Ovary (tissue), 9 donors: ENCODE measurements around the gene SIL1. TPM values are rescaled to one million over a fixed set of nuclear protein-coding genes. Genes with fewer than 3 reads are reported as not detected.

Source experiments
- DNase-seq, 5 donors: peaks; one replicate each; pipeline ENCODE4 v3.0.0-alpha.2; 2019 to 2020
- H3K27ac ChIP-seq, 2 donors: fragments of 200-600 bp; one replicate each; pipeline versions ENCODE4 v1.5.1 to v1.8.0; 2019 to 2022
- H3K27me3 ChIP-seq: fragments of 200-600 bp; one replicate; pipeline ENCODE4 v1.8.0; 2022
- H3K36me3 ChIP-seq: fragments of 200-600 bp; sonication (generic); one replicate; pipeline ENCODE4 v1.5.1; 2019
- H3K4me1 ChIP-seq: one replicate; pipeline ENCODE4 v1.8.1; 2013; ENCODE audit warnings: mild to moderate bottlenecking, moderate library complexity; ENCODE audit not compliant: insufficient read depth
- H3K4me3 ChIP-seq: fragments of 200-600 bp; sonication (generic); one replicate; pipeline ENCODE4 v1.5.1; 2017
- H3K9me3 ChIP-seq, 2 donors: fragments of 200-600 bp in 1 of 2; sonication (generic) in 1 of 2; one replicate each; pipeline versions ENCODE4 v1.5.1 to v1.8.1; 2013 to 2019; ENCODE audit warnings: mild to moderate bottlenecking in 1 of 2, moderate library complexity in 1 of 2
- CTCF ChIP-seq, 3 donors: fragments of 450-650 bp in 2 of 3; fragments of 200-600 bp in 1 of 3; IDR thresholded peaks; one replicate each; pipeline versions ENCODE4 v1.5.1 to v1.8.0; 2016 to 2022; ENCODE audit warnings: antibody characterized with exemption in 3 of 3, mild to moderate bottlenecking in 1 of 3
- EP300 ChIP-seq: sonication (generic); formaldehyde crosslinking; IDR thresholded peaks from one replicate; pipeline ENCODE4 v1.6.1; 2017; ENCODE audit warnings: antibody characterized with exemption
- POLR2A ChIP-seq: fragments of 450-650 bp; IDR thresholded peaks from one replicate; pipeline ENCODE4 v1.6.1; 2017; ENCODE audit warnings: antibody characterized with exemption, mild to moderate bottlenecking, moderate library complexity
- WGBS, 3 donors: extraction: QIAGEN DNeasy Blood & Tissue Kit in 1 of 3; methylation state at CpG; one replicate each; pipeline versions ENCODE4 v1.1.5 to v1.1.7; 2013 to 2017; 5-methylcytosine and 5-hydroxymethylcytosine counted together
- intact Hi-C, 4 donors: fragments of 100-400 bp; cut with DNase I; formaldehyde crosslinking; loops; one replicate each; pipeline versions ENCODE4 v1.11.0 to v1.15.1; 2022 to 2023
- polyA plus RNA-seq, 2 donors: library from polyadenylated mRNA; stranded (reverse); fragments of 200-250 nt in 1 of 2; fragments of 350-450 nt in 1 of 2; fragmentation: Illumina TruSeq in 1 of 2; extraction: RNeasy Lipid Tissue Mini Kit (QIAGEN cat#74804) in 1 of 2; gene quantifications; one replicate each; pipeline ENCODE4 v1.2.3, GENCODE V29; 2013 to 2014
- total RNA-seq, 7 donors: library from RNA; depleted of rRNA in 2 of 7; stranded (reverse); fragments of >200 nt in 2 of 7; fragmentation: NEBNext Ultra II Directional in 3 of 7; extraction: Animal tissue kit (Norgen Biotek cat#: 25700) in 3 of 7; gene quantifications; one replicate each; pipeline versions ENCODE4 v1.1.0 to v1.2.4, GENCODE V29; 2016 to 2023
- donor health status: DM: no; HTN: no; CAD: no; lungs with moderate emphysema.
- donor health status: DM: no; HTN: no; CAD: no.
- donor health status: Bipolar disorder and iron deficiency.
- donor health status: DM: yes; HTN: yes; CAD: no.
- donor health status: DM: no; HTN: no; CAD: no.
- donor health status: DM: yes; HTN: yes; CAD: no.

The SIL1 gene
- total and polyA plus RNA-seq, 9 donors = 15.7 to 93.0 (median 34.9) TPM

- Histone ChIP-seq H3K36me3 (no peaks in the 10 kb centered on the region), H3K4me3 (no peak overlapping the region), H3K27ac (no peak overlapping the region), H3K9me3 (no peaks in the 10 kb centered on the region), H3K27me3 (no peaks in the 10 kb centered on the region), H3K4me1 (no peaks in the 10 kb centered on the region)
- 59 to 79% (median 76%) methylated on average over 2 of the region's 2 CpGs for WGBS, 3 donors
- TF ChIP-seq POLR2A (no peak), CTCF (IDR thresholded peaks at IDR 0.05) (no peak), EP300 (no peak)
- no peak for DNase-seq
- intact Hi-C loops = no loop called here
These were observed 261.2 kb downstream of the SIL1 start for GRCh38 chr5:138936968-138937345.

GRCh38 chr5:138936225-138936967 lies 261.8 kb downstream of the SIL1 start:
- intact Hi-C loops = no loop called here
- no peak overlapping the region for H3K4me3 ChIP-seq
- no peaks in the 10 kb centered on the region for H3K9me3 ChIP-seq
- H3K27me3 ChIP-seq = no peaks in the 10 kb centered on the region
- no peak for DNase-seq
- 85 to 88% (median 85%) methylated on average over 22 of the region's 22 CpGs for WGBS, 3 donors
- TF ChIP-seq POLR2A (no peak), EP300 (no peak), CTCF (IDR thresholded peaks at IDR 0.05) (no peak)
- H3K36me3 ChIP-seq = no peaks in the 10 kb centered on the region
- H3K4me1 ChIP-seq = no peaks in the 10 kb centered on the region
- no peak overlapping the region for H3K27ac ChIP-seq

- Histone ChIP-seq H3K27ac (no peak overlapping the region), H3K4me3 (no peak overlapping the region), H3K9me3 (no peaks in the 10 kb centered on the region), H3K27me3 (no peaks in the 10 kb centered on the region), H3K36me3 (no peaks in the 10 kb centered on the region), H3K4me1 (no peaks in the 10 kb centered on the region)
- DNase-seq = no peak
- intact Hi-C loops = no loop called here
- no peak for TF ChIP-seq EP300
- TF ChIP-seq CTCF (IDR thresholded peaks at IDR 0.05) = no peak
- no peak for TF ChIP-seq POLR2A
- 81 to 86% (median 81%) methylated on average over 10 of the region's 10 CpGs for WGBS, 3 donors
These were observed 262.7 kb downstream of the SIL1 start for GRCh38 chr5:138935466-138935865.

- TF ChIP-seq EP300 (no peak), POLR2A (no peak), CTCF (IDR thresholded peaks at IDR 0.05) (no peak)
- DNase-seq = no peak
- Histone ChIP-seq H3K4me3 (no peak overlapping the region), H3K36me3 (no peaks in the 10 kb centered on the region), H3K27ac (no peak overlapping the region), H3K27me3 (no peaks in the 10 kb centered on the region), H3K4me1 (no peaks in the 10 kb centered on the region), H3K9me3 (no peaks in the 10 kb centered on the region)
- intact Hi-C loops = no loop called here
- WGBS, 3 donors = 89 to 93% (median 92%) methylated on average over 12 of the region's 12 CpGs
These were observed 263.2 kb downstream of the SIL1 start for GRCh38 chr5:138934971-138935370.
